DMS114 treated with DMSO at 0.1 percent for 48 hours (cell line): Measurements from ENCODE around the gene HSPBAP1.

Experiments used
- DNase-seq: peaks from one replicate; lab custom pipeline; 2025; ENCODE audit not compliant: unreplicated experiment; lab: John Stamatoyannopoulos, UW

Gene HSPBAP1

GRCh38 chr3:122793568-122794416 is at the start of gene HSPBAP1:
Gene HSPBAP1, minus strand, starts transcription at chr3:122793831. Its CDS starts 151 bp downstream, at chr3:122793680.
- DNase-seq: no peak

- DNase-seq: no peak
Observed at GRCh38 chr3:122835590-122835989, 42.0 kb upstream of the HSPBAP1 start.

- no peak for DNase-seq
Observed at GRCh38 chr3:122828281-122828680, 34.6 kb upstream of the HSPBAP1 start.

- no peak for DNase-seq
Observed at GRCh38 chr3:122826278-122826677, 32.6 kb upstream of the HSPBAP1 start.

GRCh38 chr3:122825460-122825859 is 31.8 kb upstream of the HSPBAP1 start:
- DNase-seq: no peak

GRCh38 chr3:122824465-122825381 is 31.1 kb upstream of the HSPBAP1 start:
- DNase-seq: no peak

- DNase-seq: no peak
Observed at GRCh38 chr3:122816587-122816986, 23.0 kb upstream of the HSPBAP1 start.

GRCh38 chr3:122810734-122811133 is 17.1 kb upstream of the HSPBAP1 start:
- no peak for DNase-seq

GRCh38 chr3:122803977-122804376 is 10.3 kb upstream of the HSPBAP1 start:
- DNase-seq: no peak

GRCh38 chr3:122802323-122802722 is 8.7 kb upstream of the HSPBAP1 start:
- DNase-seq: no peak

- no peak for DNase-seq
Observed at GRCh38 chr3:122800706-122801237, 7.1 kb upstream of the HSPBAP1 start.

GRCh38 chr3:122800031-122800430 is 6.4 kb upstream of the HSPBAP1 start:
- DNase-seq: no peak

- no peak for DNase-seq
Observed at GRCh38 chr3:122799322-122799721, 5.7 kb upstream of the HSPBAP1 start.

GRCh38 chr3:122797291-122797690 is 3.7 kb upstream of the HSPBAP1 start:
- DNase-seq: no peak

- no peak for DNase-seq
Observed at GRCh38 chr3:122795674-122796195, 2.1 kb upstream of the HSPBAP1 start.

- no peak for DNase-seq
Observed at GRCh38 chr3:122794779-122795673, 1.4 kb upstream of the HSPBAP1 start, which contains the start of gene SLC49A4. Gene SLC49A4, plus strand, starts transcription at chr3:122795069. Its CDS starts 124 bp downstream, at chr3:122795193.

- no peak for DNase-seq
Observed at GRCh38 chr3:122794483-122794778, 800 bp upstream of the HSPBAP1 start.

- DNase-seq: no peak
Observed at GRCh38 chr3:122789585-122790273, 3.9 kb downstream of the HSPBAP1 start.

GRCh38 chr3:122787872-122788271 is 5.8 kb downstream of the HSPBAP1 start:
- no peak for DNase-seq

GRCh38 chr3:122786066-122786465 is 7.6 kb downstream of the HSPBAP1 start:
- DNase-seq: no peak
